ENCODE measurements around the gene RALB.

- no peak for TF ChIP-seq CTCF (IDR thresholded peaks at IDR 0.05; ENCODE audit: low read length)
- TF ChIP-seq EZH2phosphoT487 (IDR thresholded peaks at IDR 0.05; ENCODE audit: low read length), result no peak
Measured at GRCh38 chr2:120323807-120324399, 71.3 kb downstream of the RALB start.
